HG02610 (cell line): ENCODE data around the gene PPP4R2.
A peak's percentile ranks its signal among the peaks of the same experiment; 100 is the strongest.

ENCODE experiments used
- ATAC-seq: cut with Tn5 transposase; IDR thresholded peaks from one replicate; pipeline ENCODE4 v1.9.1; 2021; ENCODE audit warnings: mild to moderate bottlenecking, moderate library complexity; ENCODE audit not compliant: unreplicated experiment

The PPP4R2 gene, protein sequence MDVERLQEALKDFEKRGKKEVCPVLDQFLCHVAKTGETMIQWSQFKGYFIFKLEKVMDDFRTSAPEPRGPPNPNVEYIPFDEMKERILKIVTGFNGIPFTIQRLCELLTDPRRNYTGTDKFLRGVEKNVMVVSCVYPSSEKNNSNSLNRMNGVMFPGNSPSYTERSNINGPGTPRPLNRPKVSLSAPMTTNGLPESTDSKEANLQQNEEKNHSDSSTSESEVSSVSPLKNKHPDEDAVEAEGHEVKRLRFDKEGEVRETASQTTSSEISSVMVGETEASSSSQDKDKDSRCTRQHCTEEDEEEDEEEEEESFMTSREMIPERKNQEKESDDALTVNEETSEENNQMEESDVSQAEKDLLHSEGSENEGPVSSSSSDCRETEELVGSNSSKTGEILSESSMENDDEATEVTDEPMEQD

DNA sequence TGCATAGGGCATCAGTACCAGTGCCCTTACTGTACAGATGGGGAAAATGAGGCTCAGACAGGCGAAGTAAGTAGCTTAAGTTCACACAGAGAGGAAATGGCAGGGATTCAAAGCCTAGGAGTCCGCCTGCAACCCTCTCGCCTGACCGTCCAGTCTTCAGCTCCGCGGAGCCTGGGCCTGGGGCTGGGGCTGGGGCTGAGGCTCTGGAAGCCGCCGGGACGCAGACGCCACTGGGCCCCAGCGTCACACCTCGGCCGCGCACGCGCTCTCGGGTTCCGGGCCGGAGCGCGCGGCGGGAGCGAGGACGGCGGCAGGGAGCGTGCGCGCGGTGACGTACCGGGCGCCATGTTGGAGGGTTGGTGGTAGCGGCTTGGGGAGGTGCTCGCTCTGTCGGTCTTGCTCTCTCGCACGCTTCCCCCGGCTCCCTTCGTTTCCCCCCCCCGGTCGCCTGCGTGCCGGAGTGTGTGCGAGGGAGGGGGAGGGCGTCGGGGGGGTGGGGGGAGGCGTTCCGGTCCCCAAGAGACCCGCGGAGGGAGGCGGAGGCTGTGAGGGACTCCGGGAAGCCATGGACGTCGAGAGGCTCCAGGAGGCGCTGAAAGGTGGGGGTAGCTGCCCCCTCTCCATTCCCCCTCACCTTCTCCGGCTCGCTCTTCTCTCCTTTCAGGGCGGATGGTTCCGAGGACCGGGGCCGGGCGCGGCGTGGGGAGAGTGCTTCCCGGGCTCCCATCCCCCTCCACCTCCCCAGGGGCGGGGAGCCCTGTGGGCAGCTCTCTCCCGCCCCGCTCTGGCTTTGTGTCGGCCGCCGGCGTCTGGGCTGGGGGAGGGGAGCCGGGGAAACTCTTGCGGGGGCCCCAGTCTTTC lies at the start of gene PPP4R2:
PPP4R2 (plus strand) TSS at position 339 of the 861 bp plus-strand sequence; CDS start at position 566, 227 bp downstream.
- ATAC-seq: peak; percentile 86

DNA sequence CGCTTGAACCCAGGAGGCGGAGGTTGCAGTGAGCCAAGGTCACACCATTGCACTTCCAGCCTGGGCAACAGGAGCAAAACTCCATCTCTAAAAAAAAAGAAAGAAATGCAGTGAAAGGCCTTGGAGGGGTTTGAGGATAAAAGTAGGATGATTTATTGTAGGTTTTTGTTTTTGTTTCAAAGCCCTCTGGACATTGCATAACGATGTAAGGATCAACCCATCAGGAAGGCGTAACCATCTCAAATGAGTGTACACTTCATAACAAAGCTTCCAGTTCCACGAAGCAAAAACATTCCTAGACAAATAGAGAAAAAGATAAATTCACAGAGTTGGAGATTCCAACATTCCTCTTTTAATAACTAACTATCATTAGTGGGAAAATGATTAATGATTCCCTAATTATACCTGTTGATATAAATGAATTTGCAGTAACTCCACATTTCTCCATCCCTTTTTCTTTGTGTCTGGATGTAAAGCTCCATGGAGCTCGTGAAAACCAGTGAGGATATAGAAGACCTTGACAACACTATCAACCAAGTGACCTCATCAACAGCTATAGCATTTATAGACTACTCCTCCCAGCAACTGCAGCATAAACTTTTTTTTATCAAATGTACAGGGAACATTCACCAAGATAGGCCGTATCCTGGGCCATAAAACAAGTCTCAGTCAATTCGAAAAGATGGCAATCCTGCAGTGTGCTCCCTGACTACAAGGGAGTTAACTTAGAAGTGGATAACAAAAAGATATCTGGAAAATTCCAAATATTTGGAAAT lies 48.7 kb upstream of the PPP4R2 start:
- ATAC-seq: no peak

DNA sequence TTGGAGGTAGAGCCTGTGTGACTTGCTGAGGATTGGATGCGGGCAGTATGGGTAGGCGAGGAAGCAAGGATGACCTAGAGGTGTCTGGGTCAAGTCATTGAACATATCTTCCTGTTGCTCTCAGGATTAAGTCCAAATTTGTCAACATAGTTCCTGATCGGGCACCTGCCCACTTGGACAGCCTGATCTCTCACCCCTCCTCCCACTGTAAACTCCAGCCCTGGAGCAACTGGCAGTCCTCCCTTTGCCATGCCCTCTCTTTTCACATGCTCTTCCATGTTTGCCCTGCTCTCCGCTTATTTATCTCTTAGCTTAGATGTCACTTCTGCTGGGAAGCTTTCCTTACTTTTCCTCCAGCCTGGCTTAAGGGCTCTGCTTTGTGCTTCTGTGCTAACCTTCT lies 47.6 kb upstream of the PPP4R2 start:
- no peak for ATAC-seq

DNA sequence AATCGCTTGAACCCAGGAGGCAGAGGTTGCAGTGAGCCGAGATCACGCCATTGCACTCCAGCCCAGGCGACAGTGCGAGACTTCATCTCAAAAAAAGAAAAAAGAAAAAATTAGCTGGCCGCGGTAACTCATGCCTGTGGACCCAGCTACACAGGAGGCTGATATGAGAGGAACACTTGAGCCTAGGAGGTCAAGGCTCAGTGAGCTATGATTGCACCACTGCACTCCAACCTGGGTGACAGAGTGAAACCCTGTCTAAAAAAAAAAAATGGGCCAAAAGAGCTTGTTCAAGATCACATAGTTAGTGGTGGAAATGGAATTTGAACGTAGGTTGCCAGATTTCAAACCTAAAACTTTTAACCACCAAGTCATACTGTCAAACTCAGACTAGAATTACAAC lies 46.2 kb upstream of the PPP4R2 start:
- ATAC-seq: no peak

DNA sequence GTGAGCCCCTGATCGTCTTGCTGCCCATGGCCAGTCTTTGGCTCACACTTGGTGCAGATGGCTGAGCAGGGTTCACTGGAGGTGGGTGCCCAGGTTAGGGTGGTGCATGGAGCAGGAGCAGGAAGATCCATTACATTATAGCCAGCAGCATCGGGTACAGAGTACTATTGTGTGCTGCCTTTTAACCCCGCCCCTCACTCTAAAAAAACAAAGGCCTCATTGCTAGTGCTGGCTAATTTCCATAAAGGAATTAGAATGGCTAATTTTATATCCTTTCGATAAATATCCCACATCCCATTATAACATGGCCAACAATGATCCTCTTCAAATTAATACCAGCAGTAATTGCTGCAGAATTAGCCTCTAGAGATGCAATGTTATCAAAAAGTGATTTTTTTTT lies 45.8 kb upstream of the PPP4R2 start:
- no peak for ATAC-seq

DNA sequence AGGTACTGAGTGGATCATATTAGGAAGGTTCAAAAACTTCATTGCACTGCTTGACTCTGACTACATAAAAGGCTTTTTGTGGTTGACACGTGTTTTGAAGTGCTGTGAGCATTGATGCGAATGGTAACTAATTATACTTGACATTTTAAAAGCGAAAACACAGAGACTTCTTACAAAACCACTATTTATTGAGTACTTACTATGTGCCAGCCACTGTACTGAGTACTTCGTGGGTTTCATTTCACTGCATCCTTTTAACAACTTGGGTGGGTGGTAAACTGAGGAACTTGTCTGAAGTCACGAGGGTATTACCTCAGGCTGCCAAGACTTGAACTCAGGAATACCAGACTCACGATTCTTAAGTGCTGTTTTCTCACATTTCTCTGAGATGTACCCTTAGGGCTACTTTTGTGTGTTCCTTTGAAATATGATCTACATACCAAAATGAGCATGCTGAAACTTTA lies 45.3 kb upstream of the PPP4R2 start:
- ATAC-seq: peak; percentile 72

DNA sequence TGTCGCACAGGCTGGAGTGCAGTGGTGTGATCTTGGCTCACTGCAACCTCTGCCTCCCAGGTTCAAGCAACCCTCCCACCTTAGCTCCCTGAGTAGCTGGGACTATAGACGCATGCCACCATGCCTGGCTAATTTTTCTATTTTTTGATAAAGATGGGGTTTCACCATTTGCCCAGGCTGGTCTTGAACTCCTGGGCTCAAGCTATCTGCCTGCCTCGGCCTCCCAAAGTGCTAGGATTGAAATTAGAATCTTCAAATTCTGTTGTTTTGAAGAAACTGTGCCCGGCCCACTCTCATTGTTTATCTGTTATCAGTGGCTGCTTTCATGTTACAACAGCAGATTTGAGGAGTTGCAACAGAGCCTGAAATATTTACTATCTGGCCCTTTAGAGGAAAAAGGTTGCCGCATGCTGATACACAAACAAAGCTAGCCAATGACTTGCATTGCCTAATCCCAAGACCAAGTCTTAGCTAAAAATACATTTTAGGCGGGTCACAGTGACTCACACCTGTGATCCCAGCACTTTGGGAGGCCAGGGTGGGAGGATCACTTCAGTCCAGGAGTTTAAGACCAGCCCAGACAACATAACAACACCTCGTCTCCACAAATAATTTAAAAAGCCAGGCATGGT lies 43.2 kb upstream of the PPP4R2 start:
- no peak for ATAC-seq

DNA sequence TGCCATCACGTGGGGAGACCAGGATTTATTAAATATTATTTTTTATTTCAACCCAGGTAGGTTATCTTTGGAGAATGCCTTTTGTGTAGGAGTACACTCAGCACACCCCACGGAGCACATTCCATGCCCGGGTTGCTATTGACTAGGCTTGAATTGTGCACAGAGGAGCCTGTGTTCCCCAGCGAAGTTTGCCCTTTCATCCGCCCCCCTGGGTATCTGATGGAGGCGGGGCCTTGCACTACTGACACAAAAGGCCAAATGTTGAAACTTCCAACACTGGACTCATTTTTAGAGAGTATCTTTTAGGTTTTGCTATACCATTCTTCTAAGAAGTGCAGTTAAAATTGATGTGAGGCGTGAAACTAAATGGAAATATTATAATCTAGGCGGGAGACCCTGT lies 39.3 kb upstream of the PPP4R2 start:
- no peak for ATAC-seq

DNA sequence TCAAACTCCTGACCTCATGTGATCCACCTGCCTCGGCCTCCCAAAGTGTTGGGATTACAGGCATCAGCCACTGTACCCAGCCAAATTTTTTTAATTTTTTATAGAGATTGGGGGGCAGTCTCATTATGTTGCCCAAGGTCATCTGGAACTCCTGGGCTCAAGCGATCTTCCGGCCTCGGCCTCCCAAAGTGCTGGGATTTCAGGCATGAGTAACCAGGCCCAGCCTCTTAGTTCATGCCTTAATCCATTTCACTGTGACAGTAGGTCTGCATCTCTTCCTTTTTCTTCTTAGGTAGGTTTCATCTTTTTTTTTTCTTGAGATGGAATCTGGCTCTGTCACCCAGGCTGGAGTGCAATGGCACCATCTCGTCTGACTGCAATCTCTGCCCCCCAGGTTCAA lies 37.3 kb upstream of the PPP4R2 start:
- no peak for ATAC-seq

DNA sequence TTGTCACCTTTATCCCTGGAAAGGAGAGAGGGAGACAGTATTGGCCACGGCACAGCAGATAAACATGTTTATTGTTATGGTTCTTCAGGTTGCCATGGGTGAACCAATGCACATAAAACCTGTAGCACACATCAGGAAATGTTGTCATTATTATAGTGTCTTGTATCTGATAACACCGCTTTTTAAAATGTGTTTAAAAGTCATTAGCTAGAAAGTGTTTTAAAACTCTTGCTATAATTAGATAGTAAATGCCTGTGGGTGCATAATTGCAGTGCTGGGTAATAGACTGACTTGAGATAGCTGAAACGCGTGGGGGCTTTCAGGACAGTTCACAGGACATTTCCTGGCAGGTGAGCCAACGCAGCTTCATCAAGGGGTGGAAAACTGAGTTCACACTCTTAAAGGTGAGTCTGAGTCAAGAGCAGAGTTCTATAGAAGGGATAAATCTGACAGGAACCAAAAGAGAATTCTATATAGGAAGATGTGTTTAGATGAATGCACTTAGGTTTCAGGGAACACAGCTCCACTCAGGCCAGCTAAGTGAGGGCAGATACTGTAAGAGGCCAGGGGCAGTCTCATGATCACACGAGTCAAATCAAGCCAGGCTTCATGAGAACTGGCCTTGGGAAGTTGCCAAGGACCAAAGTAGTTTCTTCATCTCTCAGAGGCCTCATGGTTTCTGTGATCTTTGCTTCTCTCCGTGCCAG lies 35.6 kb upstream of the PPP4R2 start:
- ATAC-seq: no peak

DNA sequence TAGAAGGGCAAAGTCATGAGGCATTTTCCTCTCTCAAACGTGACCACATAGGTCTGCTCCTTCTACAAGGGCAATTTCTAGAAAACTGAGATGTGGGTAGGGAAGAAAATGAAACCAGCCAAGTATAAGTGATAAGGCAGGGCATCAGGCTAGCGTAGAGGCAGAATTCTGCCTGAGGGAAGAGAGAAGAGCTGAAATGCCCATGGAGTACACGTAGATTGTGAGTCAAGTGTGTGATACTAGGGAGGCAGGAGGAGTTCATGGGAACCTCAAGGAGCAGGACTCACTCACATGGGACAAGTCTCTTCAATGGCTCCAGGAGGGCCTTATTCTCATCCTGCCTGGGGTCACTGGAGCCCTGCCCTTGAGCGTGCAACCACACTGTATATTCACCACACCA lies 34.9 kb upstream of the PPP4R2 start:
- ATAC-seq: no peak

DNA sequence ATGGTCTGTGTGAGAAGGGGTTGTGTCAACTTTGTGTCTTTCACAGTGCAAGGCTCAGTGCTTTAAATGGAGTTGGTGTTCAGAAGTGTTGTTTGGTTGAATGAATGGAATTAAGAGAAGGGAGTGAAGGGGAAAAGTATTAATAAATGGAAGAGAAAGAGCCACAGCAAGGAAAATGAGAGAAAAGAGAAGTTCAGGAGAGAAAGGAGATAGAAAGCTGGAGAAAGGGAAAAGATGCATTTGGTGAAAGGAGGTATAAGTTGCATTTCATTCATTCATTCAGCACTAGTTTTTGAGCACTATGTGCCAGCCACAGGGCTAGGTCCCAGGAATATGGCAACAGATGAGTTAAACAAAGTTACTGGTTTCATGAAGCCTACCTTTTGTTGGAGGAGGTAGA lies 34.3 kb upstream of the PPP4R2 start:
- ATAC-seq: no peak

DNA sequence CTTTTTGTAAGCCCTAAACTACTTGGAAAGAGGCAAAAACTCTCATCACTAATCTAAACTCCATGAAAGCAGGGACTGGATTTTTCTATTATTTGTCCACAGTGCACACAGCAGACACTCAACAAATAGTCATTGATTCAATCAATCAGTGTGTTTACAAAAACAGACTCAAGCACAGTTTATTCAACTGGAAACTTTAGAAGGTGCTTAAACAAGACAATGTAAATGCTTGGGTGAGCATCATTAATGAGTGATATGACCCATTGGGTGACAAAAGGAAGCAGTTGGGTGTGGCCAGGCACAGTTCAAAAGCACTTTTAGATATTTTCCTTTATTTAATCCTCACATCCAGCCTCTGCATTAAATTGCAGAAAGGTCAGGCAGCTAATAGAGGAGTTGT lies 32.0 kb upstream of the PPP4R2 start:
- no peak for ATAC-seq

DNA sequence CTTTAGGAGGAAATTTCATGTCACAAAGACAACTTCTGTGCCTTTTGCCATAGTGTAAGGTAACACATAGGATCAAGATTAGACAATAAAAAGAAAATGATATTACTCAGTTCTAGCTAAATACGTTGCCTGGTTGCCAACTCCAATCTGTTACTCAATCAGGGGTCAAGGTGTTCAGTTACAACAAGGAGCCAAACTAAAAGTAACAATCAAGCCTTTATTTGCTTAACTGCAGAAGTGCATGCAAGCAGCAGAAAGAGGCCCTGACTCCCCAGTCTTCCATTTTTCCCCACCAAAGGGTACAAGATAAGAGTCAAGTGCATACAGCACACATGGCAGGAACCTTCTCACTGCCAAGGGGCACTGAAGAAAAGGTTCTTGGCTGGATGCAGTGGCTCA lies 28.3 kb upstream of the PPP4R2 start:
- no peak for ATAC-seq

DNA sequence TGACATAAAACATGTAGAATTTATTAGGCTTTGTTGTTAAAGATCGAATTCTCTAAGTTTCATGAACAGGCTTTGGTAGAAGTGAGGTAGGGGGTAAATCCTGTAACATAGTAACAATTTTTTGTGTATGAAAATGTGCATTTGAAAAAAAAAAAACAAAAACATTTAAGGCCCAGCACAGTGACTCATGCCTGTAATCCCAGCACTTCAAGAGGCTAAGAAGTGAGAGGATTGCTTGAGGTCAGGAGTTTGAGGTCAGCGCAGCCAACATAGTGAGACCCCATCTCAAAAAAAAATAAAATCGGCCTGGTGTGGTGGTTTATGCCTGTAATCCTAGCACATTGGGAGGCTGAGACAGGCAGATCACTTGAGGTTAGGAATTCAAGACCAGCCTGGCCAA lies 26.8 kb upstream of the PPP4R2 start:
- ATAC-seq: no peak

DNA sequence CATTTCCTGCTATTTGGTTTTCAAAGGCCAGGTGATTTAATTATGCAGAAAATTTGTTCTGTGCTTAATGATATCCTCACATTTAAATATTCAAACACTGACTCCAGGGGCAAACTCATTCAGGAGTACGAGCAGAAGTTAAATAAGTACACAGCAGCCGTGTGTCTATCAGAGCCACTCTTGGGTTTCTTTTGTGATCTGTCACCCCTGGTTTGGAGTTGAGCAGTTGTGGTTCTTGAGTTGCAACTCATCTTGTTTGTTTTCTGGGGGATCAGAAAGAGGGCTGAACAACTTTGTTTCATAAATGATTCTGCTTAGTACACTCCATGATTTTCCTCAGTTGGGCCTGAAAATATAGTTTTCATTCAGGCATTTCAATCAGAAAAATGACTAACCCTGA lies 25.7 kb upstream of the PPP4R2 start:
- no peak for ATAC-seq

DNA sequence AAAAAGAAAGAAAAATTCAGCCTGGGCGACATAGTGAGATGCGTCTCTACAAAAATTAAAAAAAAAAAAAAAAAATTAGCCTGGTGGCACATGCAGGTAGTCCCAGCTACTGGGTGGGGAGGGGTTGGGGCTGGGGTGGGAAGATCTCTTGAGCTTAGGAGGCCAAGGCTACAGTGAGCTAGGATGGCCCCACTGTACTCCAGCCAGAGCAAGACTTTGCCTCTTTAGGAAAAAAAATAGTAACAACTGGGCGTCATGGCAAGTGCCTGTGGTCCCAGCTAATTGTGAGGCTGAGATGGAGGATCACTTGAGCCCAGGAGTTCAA lies 23.9 kb upstream of the PPP4R2 start:
- no peak for ATAC-seq

DNA sequence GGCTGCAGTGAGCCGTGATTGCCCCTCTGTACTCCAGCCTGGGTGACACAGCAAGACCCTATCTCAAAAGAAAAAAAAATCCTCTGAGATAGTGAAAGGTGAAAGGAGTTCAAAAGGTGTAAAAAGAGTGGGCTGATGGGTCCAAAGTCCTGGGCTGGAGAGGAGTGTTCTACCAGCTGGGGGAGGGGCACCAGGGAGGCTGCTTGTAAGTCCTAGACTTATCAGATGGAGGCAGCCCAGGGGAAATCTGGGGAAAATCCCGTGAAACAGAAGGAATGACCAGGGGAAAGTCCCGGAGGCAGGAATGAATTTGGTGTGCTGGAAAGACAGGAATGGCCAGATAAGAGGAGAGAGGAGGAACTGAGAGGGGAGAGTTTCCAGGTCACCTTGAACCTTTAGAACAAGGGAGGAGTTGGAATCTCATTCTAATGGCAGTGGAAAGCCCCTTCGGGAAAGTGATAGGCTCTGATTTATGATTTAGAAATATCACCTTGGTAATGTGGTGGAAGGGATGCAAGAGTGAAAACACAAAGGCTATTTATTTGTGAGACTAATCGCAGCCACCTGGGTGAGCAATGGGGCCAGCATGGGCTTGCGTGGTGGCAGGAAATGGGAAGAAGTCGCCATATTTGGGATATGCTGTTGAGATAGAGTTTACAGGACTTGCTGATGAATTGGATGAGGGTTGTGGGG lies 23.4 kb upstream of the PPP4R2 start:
- no peak for ATAC-seq

DNA sequence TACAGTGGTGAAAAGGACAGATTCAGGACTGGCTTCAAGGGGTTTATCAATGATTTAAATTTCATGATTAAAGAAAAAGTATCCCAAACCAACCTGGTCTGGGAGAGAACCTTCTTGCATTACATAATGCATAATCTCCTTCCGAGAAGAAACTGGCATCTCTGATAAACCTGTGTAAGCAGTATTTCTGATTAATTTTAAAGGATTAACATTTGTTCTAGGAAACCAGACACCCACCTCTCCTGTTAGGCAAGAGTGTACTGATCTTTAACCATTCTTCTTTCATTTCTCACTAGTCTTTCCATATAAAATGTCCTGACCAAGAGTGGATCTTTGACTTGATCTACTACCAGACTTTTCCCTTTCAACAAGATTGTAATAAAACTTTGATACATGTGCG lies 22.8 kb upstream of the PPP4R2 start:
- no peak for ATAC-seq

DNA sequence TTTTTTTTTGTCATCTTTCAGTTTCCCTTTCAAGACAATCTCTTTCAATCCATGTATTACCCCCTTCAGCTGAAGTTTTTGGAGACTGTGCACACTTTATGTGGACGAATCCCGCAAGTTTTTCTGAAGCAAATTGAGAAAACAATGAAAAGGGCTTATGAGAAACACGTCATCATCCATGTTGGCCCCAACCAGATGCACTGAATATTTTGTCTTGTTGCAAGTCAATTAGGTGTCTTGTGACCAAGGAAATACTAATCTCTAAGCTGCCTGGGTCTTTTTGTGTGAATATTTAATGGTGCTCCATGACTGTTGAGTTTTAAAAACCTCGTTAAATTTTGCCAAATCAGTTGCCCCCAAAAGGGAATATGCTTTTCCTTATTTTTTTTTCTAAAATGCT lies 21.7 kb upstream of the PPP4R2 start:
- ATAC-seq: no peak
